SK-N-SH treated with all-trans-retinoic acid at 6 μM for 48 hours (cell line): ENCODE measurements around the gene SSNA1.

Experiments
- ATAC-seq: fragments of 200-7000 bp; cut with Tn5 transposase; 3 replicates; pipeline ENCODE4 v1.9.1; 2020; ENCODE audit warnings: mild to moderate bottlenecking, moderate library complexity
- ARNTL ChIP-seq: fragments of 450-650 bp; formaldehyde crosslinking; IDR thresholded peaks from 2 replicates; pipeline ENCODE4 v1.5.0; 2020; ENCODE audit warnings: low read depth, mild to moderate bottlenecking, moderate library complexity, borderline replicate concordance
- BACH2 ChIP-seq: fragments of 250-450 bp; sonication (Bioruptor Pico); IDR thresholded peaks from 2 replicates; pipeline ENCODE4 v1.9.0; 2021; ENCODE audit warnings: mild to moderate bottlenecking, borderline replicate concordance
- CSRNP3 ChIP-seq: fragments of 250-450 bp; sonication (Bioruptor Pico); IDR thresholded peaks from 2 replicates; pipeline ENCODE4 v1.5.1; 2021; ENCODE audit warnings: mild to moderate bottlenecking, moderate library complexity
- GLIS3 ChIP-seq: fragments of 250-450 bp; sonication (Bioruptor Pico); IDR thresholded peaks from 2 replicates; pipeline ENCODE4 v1.5.0; 2020; ENCODE audit warnings: mild to moderate bottlenecking, moderate library complexity
- ISL1 ChIP-seq: fragments of 250-450 bp; sonication (Bioruptor Pico); IDR thresholded peaks from 2 replicates; pipeline ENCODE4 v2.1.2; 2022; ENCODE audit warnings: mild to moderate bottlenecking, moderate library complexity
- PATZ1 ChIP-seq: fragments of 250-450 bp; sonication (Bioruptor Pico); IDR thresholded peaks from 2 replicates; pipeline ENCODE4 v1.8.0; 2020; ENCODE audit warnings: mild to moderate bottlenecking, moderate library complexity, borderline replicate concordance
- PPARA ChIP-seq: fragments of 250-450 bp; sonication (Bioruptor Pico); IDR thresholded peaks from 2 replicates; pipeline ENCODE4 v1.5.0; 2020; ENCODE audit warnings: mild to moderate bottlenecking, borderline replicate concordance
- RARB ChIP-seq: fragments of 250-450 bp; sonication (Bioruptor Pico); IDR thresholded peaks from 2 replicates; pipeline ENCODE4 v1.8.0; 2021; ENCODE audit warnings: mild to moderate bottlenecking, moderate library complexity
- SNAI2 ChIP-seq: fragments of 250-450 bp; sonication (Bioruptor Pico); IDR thresholded peaks from 2 replicates; pipeline ENCODE4 v1.5.0; 2020; ENCODE audit warnings: mild to moderate bottlenecking, moderate library complexity
- TCF4 ChIP-seq: fragments of 250-450 bp; sonication (Bioruptor Pico); IDR thresholded peaks from 2 replicates; pipeline ENCODE4 v1.8.0; 2021; ENCODE audit warnings: mild to moderate bottlenecking, moderate library complexity, borderline replicate concordance
- TOX ChIP-seq: fragments of 250-450 bp; sonication (Bioruptor Pico); IDR thresholded peaks from 2 replicates; pipeline ENCODE4 v1.8.0; 2021; ENCODE audit warnings: mild to moderate bottlenecking, moderate library complexity, borderline replicate concordance
- TSHZ2 ChIP-seq: fragments of 250-450 bp; sonication (Bioruptor Pico); IDR thresholded peaks from 2 replicates; pipeline ENCODE4 v1.5.0; 2020; ENCODE audit warnings: mild to moderate bottlenecking, moderate library complexity
- ZC3H10 ChIP-seq: fragments of 250-450 bp; sonication (Bioruptor Pico); IDR thresholded peaks from 2 replicates; pipeline ENCODE4 v1.5.1; 2021; ENCODE audit warnings: mild to moderate bottlenecking, moderate library complexity
- ZFP3 ChIP-seq: fragments of 250-450 bp; sonication (Bioruptor Pico); IDR thresholded peaks from 2 replicates; pipeline ENCODE4 v1.5.0; 2020; ENCODE audit warnings: mild to moderate bottlenecking, moderate library complexity
- ZFP30 ChIP-seq: fragments of 450-650 bp; formaldehyde crosslinking; IDR thresholded peaks from 2 replicates; pipeline ENCODE4 v1.5.0; 2022; ENCODE audit warnings: mild to moderate bottlenecking, moderate library complexity
- ZNF70 ChIP-seq: fragments of 450-650 bp; formaldehyde crosslinking; IDR thresholded peaks from 2 replicates; pipeline ENCODE4 v1.5.0; 2020; ENCODE audit warnings: mild to moderate bottlenecking, moderate library complexity
- ZNF8 ChIP-seq: fragments of 450-650 bp; formaldehyde crosslinking; IDR thresholded peaks from 2 replicates; pipeline ENCODE4 v1.5.0; 2020; ENCODE audit warnings: mild to moderate bottlenecking, moderate library complexity
- TF ChIP-seq, protein P1 (sequence below): fragments of 250-450 bp; sonication (Bioruptor Pico); IDR thresholded peaks from 2 replicates; pipeline ENCODE4 v1.8.0; 2021; ENCODE audit warnings: low read depth, mild to moderate bottlenecking, moderate library complexity, borderline replicate concordance

Gene SSNA1

DNA sequence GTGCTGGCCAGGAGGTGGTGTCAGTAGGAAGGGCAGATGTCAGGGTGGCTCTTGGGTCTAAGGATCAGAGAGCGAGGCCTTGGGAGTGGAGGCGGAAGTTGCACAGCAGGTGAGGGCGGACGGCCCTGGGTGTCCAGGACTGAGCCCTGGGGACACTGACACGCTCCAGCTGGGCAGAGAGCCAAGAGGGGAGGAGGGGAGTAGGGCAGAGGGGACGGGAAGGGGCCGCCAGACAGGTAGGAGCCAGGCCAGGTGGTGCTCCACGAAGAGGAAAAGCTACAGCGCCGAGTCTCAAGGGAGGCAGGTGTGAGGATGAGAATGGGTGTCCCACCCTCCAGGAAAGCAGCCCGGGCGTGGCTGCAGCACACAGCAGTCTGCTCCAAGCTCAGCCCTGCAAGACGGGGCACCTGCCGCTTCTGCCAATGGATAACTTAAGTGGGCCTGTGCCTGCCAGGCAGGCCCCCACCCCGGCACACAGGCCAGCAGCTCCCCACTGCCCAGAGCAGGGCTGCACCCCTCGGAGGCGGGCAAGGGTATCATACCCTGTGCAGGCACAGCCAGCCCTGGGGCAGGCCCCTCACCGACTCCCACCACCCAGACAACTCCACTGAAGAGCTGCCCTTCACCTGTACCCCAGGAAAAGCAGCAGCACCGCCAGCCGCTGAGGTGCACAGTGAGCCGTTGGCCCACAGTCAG, 7.2 kb downstream of the SSNA1 start:
- no peak for TF ChIP-seq TSHZ2 (CRISPR knock-in tag)
- TF ChIP-seq ZFP30 (CRISPR knock-in tag) = no peak
- TF ChIP-seq CSRNP3 (CRISPR knock-in tag) = no peak
- TF ChIP-seq, protein P1, sequence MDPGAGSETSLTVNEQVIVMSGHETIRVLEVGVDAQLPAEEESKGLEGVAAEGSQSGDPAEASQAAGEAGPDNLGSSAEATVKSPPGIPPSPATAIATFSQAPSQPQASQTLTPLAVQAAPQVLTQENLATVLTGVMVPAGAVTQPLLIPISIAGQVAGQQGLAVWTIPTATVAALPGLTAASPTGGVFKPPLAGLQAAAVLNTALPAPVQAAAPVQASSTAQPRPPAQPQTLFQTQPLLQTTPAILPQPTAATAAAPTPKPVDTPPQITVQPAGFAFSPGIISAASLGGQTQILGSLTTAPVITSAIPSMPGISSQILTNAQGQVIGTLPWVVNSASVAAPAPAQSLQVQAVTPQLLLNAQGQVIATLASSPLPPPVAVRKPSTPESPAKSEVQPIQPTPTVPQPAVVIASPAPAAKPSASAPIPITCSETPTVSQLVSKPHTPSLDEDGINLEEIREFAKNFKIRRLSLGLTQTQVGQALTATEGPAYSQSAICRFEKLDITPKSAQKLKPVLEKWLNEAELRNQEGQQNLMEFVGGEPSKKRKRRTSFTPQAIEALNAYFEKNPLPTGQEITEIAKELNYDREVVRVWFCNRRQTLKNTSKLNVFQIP = no peak
- TF ChIP-seq BACH2 = no peak
- TF ChIP-seq ZC3H10 (CRISPR knock-in tag) = no peak
- no peak for TF ChIP-seq ZNF8 (CRISPR knock-in tag)
- TF ChIP-seq RARB (CRISPR knock-in tag) = no peak
- no peak for TF ChIP-seq ZFP3 (CRISPR knock-in tag)
- TF ChIP-seq GLIS3 (CRISPR knock-in tag) = no peak
- TF ChIP-seq PATZ1 (CRISPR knock-in tag) = no peak
- TF ChIP-seq TOX (CRISPR knock-in tag) = no peak
- no peak for TF ChIP-seq TCF4 (CRISPR knock-in tag)
- TF ChIP-seq ZNF70 (CRISPR knock-in tag) = no peak
- no peak for TF ChIP-seq PPARA
- no peak for TF ChIP-seq SNAI2
- no peak for TF ChIP-seq ISL1 (CRISPR knock-in tag)
- no peak for ATAC-seq

DNA sequence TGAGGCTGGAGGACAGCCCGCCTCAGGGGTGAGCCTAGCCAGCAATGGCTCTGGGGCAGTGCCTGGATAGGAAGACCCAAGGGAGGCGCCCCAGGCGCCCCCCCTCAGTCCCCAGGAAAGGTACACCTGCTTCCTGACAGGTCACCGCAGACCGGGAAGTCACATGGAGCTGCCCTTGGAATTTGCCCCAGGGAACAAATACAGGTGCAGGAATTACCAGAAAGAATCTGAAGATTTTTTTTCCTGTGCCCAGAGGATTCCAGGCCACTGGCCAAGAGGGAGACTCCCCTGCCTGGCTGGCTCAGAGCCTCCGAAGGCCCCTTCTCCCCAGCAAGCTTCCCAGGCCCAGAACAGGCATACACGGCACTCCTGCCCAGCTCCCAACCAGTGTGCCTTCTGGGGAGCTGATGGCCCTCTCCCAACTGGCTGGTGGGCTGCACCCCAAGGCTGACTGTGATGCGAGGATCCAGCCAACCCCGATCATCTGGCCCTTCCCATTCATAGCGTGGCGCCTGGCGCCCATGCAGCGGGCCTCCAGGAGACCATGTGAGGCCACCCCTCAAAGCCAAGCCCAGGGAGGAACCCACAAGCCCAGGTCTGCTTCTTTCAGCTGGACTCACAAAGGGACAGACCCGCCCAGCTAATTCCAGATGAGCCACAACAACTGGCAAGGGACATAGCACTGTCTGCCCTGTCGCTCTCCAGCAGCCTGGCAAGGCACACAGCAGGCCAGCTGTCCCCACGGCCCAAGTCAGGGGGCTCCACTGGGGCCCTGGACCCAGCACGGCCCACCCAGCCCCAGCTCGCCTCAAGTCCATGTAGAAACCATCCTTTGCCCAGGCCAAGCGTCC, 9.8 kb downstream of the SSNA1 start:
- TF ChIP-seq CSRNP3 (CRISPR knock-in tag) = no peak
- no peak for TF ChIP-seq PPARA
- ATAC-seq = no peak

GRCh38 chr9:137198902-137199283, 10.4 kb downstream of the SSNA1 start:
- no peak for ATAC-seq
- no peak for TF ChIP-seq ARNTL (CRISPR knock-in tag)
- no peak for TF ChIP-seq TSHZ2 (CRISPR knock-in tag)
- no peak for TF ChIP-seq TOX (CRISPR knock-in tag)
- no peak for TF ChIP-seq PATZ1 (CRISPR knock-in tag)
- no peak for TF ChIP-seq ZFP30 (CRISPR knock-in tag)
- TF ChIP-seq, protein P1 = no peak
- no peak for TF ChIP-seq ZNF8 (CRISPR knock-in tag)
